SJCRH30 (cell line): ENCODE measurements around the gene RGS5. TPM values are rescaled to one million over a fixed set of nuclear protein-coding genes. Genes with fewer than 3 reads are reported as not detected.

Experiments used
- DNase-seq, 2 experiments: peaks; one replicate each; pipeline ENCODE4 v3.0.0-alpha.2; 2015 to 2020
- H3K27ac ChIP-seq: fragments of 250-450 bp; sonication (Bioruptor Pico); 2 replicates; pipeline ENCODE4 v1.5.1; 2020; ENCODE audit warnings: mild to moderate bottlenecking, moderate library complexity
- H3K27me3 ChIP-seq: fragments of 250-450 bp; sonication (Bioruptor Pico); 2 replicates; pipeline ENCODE4 v1.5.1; 2020; ENCODE audit warnings: mild to moderate bottlenecking, moderate library complexity
- H3K36me3 ChIP-seq: fragments of 250-450 bp; sonication (Bioruptor Pico); 2 replicates; pipeline ENCODE4 v1.5.1; 2020; ENCODE audit warnings: mild to moderate bottlenecking, moderate library complexity
- H3K4me1 ChIP-seq: fragments of 250-450 bp; sonication (Bioruptor Pico); 2 replicates; pipeline ENCODE4 v1.5.1; 2020; ENCODE audit warnings: mild to moderate bottlenecking, moderate library complexity
- H3K4me3 ChIP-seq: fragments of 250-450 bp; sonication (Bioruptor Pico); 2 replicates; pipeline ENCODE4 v1.5.1; 2020; ENCODE audit warnings: mild to moderate bottlenecking, moderate library complexity
- H3K9me3 ChIP-seq: fragments of 250-450 bp; sonication (Bioruptor Pico); replicated peaks from 2 replicates; pipeline ENCODE4 v1.5.1; 2020; ENCODE audit warnings: mild to moderate bottlenecking, moderate library complexity
- total RNA-seq: library from RNA; depleted of rRNA; stranded (reverse); fragments of >200 nt; shearing (Covaris generic); gene quantifications from 2 replicates; pipeline ENCODE4 v1.2.3, GENCODE V29; 2014; rRNA removed

The RGS5 gene
- total RNA-seq, 1 experiment from 2014 or later: 1.9 TPM

GRCh38 chr1:163095213-163095612, 107.5 kb downstream of the RGS5 start:
- Histone ChIP-seq H3K4me3 (no peak overlapping the region), H3K4me1 (no peaks in the 10 kb centered on the region), H3K9me3 (no peaks in the 10 kb centered on the region), H3K27me3 (no peaks in the 10 kb centered on the region), H3K27ac (no peak overlapping the region), H3K36me3 (no peaks in the 10 kb centered on the region)
- DNase-seq: no peak

DNA sequence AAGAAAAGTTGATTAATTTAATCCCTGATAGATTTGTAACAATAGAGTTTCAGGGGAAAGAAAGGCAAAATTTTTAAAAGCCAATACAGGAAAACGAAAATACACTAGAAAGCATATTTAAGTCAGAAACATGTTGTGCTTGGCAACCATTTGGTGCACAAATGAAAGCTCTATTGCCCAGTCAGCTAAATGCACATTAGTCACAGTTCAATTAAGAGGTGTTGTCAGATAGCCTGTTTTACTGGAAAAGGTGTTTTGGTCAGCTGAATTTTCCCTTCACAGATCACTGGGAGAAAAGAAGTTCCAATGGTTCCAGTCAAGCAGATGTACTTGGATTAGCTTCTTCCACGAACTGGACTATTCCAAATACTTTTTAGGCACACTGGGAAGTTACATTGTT, 108.1 kb downstream of the RGS5 start:
- Histone ChIP-seq H3K27me3 (no peaks in the 10 kb centered on the region), H3K4me3 (no peak overlapping the region), H3K27ac (no peak overlapping the region), H3K36me3 (no peaks in the 10 kb centered on the region), H3K4me1 (no peaks in the 10 kb centered on the region), H3K9me3 (no peaks in the 10 kb centered on the region)
- no peak for DNase-seq

GRCh38 chr1:163094182-163094581, 108.5 kb downstream of the RGS5 start:
- no peaks in the 10 kb centered on the region for H3K4me1 ChIP-seq
- no peak for DNase-seq
- no peaks in the 10 kb centered on the region for H3K27me3 ChIP-seq
- no peak overlapping the region for H3K27ac ChIP-seq
- no peaks in the 10 kb centered on the region for H3K36me3 ChIP-seq
- H3K9me3 ChIP-seq: no peaks in the 10 kb centered on the region
- no peak overlapping the region for H3K4me3 ChIP-seq

GRCh38 chr1:163093579-163093978, 109.1 kb downstream of the RGS5 start:
- Histone ChIP-seq H3K36me3 (no peaks in the 10 kb centered on the region), H3K4me3 (no peak overlapping the region), H3K4me1 (no peaks in the 10 kb centered on the region), H3K27ac (no peak overlapping the region), H3K27me3 (no peaks in the 10 kb centered on the region), H3K9me3 (no peaks in the 10 kb centered on the region)
- no peak for DNase-seq

DNA sequence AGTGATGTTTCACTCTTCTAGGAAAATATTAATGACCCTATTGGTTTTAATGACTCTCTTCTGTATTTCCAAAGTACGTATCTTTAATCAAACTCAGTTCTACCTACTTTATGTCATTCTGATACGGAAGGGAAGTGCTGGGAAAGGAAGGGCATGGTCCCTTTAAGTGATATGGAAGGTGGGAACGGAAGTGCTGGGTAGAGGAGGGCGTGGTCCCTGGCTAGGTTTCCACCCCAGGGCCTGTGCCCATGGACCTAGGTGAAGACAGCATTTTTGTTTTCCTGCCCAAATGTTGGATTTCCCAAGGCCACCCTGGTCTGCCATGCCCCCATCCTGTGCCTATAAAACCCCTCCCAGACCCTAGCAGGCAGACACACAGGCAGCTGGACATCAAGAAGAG, 109.5 kb downstream of the RGS5 start:
- Histone ChIP-seq H3K27ac (no peak overlapping the region), H3K4me3 (no peak overlapping the region), H3K36me3 (no peaks in the 10 kb centered on the region), H3K4me1 (no peaks in the 10 kb centered on the region), H3K9me3 (no peaks in the 10 kb centered on the region), H3K27me3 (no peaks in the 10 kb centered on the region)
- DNase-seq: no peak

Other genes with a start within 250 kb of the RGS5 start
- gene RGS4, start 133.6 kb downstream of the RGS5 start, total RNA-seq: 0.05 and 0.12 TPM in 2 replicates
- 56.8 and 75.6 TPM in 2 replicates for gene NUF2, start 119.0 kb upstream of the RGS5 start, total RNA-seq